Peyer's patch (tissue), 4 donors: ENCODE data around the gene PFKL. TPM values are rescaled to one million over a fixed set of nuclear protein-coding genes. Genes with fewer than 3 reads are reported as not detected.

Source experiments
- DNase-seq, 3 donors: peaks; one replicate each; pipeline ENCODE4 v3.0.0-alpha.2; 2017 to 2019
- H3K27ac ChIP-seq, 4 donors: fragments of 200-600 bp; sonication (generic); one replicate each; pipeline ENCODE4 v1.5.1; 2016 to 2019
- H3K27me3 ChIP-seq, 2 donors: fragments of 200-600 bp; sonication (generic); one replicate each; pipeline ENCODE4 v1.5.1; 2019
- H3K36me3 ChIP-seq, 3 donors: fragments of 200-600 bp; sonication (generic); one replicate each; pipeline ENCODE4 v1.5.1; 2016 to 2019
- H3K4me1 ChIP-seq, 4 donors: fragments of 200-600 bp; sonication (generic); one replicate each; pipeline ENCODE4 v1.5.1; 2016 to 2019
- H3K4me3 ChIP-seq, 4 donors: fragments of 200-600 bp; sonication (generic); 1 replicate in 3 of 4; 2 replicates in 1 of 4; pipeline ENCODE4 v1.5.1; 2016 to 2019; ENCODE audit warnings: mild to moderate bottlenecking in 1 of 4
- H3K9me3 ChIP-seq, 4 donors: fragments of 200-600 bp; sonication (generic); one replicate each; pipeline ENCODE4 v1.5.1; 2016 to 2019; ENCODE audit warnings: mild to moderate bottlenecking in 1 of 4
- POLR2A ChIP-seq, 2 donors: fragments of 450-650 bp; IDR thresholded peaks; one replicate each; pipeline ENCODE4 v1.5.1; 2017; ENCODE audit warnings: antibody characterized with exemption in 2 of 2, mild to moderate bottlenecking in 2 of 2, moderate library complexity in 2 of 2
- total RNA-seq, 4 donors: library from RNA; depleted of rRNA; stranded (reverse); fragments of >200 nt; gene quantifications; one replicate each; pipeline ENCODE4 v1.1.0, GENCODE V29; 2016
- TF ChIP-seq, protein P1 (sequence below), 6 experiments: fragments of 450-650 bp in 4 of 6; fragments of 200-600 bp in 2 of 6; sonication (generic) in 1 of 6; IDR thresholded peaks; one replicate each; pipeline ENCODE4 v1.5.1; 2017 to 2019; ENCODE audit warnings: antibody characterized with exemption in 6 of 6, mild to moderate bottlenecking in 3 of 6, moderate library complexity in 1 of 6

PFKL gene
- total RNA-seq, 4 donors from 2014 or later, result 192 to 404 (median 274) TPM

DNA sequence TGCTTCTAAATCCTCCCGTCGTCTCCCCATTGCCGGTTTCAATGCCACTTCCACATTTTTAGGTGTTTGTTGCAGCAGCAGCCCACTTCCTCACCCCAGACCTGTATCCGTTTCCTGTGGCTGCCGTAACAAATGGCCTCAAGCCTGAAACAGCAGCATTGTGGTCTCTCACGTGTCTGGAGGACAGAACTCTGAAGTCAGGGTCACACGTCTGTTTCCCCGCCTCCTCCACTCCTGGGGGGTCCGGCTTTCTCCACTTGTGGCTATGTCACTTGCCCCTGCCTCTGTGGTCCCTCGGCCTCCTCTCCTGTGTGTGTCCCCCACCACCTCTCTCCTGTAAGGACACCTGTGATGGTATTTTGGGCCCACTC, 75.4 kb downstream of the PFKL start:
- H3K4me3 ChIP-seq, result no peak overlapping the region
- no peaks in the 10 kb centered on the region for H3K27me3 ChIP-seq
- no peaks in the 10 kb centered on the region for H3K36me3 ChIP-seq
- DNase-seq, result peak; percentile 47 to 83 (median 77)
- H3K27ac ChIP-seq, result no peak overlapping the region
- H3K4me1 ChIP-seq, result peaks cover 0 to 13% (median 5%) of the 10 kb centered on the region in 4 donors
- H3K9me3 ChIP-seq, result no peaks in the 10 kb centered on the region
- TF ChIP-seq POLR2A (IDR thresholded peaks at IDR 0.05), result no peak
- TF ChIP-seq, protein P1, sequence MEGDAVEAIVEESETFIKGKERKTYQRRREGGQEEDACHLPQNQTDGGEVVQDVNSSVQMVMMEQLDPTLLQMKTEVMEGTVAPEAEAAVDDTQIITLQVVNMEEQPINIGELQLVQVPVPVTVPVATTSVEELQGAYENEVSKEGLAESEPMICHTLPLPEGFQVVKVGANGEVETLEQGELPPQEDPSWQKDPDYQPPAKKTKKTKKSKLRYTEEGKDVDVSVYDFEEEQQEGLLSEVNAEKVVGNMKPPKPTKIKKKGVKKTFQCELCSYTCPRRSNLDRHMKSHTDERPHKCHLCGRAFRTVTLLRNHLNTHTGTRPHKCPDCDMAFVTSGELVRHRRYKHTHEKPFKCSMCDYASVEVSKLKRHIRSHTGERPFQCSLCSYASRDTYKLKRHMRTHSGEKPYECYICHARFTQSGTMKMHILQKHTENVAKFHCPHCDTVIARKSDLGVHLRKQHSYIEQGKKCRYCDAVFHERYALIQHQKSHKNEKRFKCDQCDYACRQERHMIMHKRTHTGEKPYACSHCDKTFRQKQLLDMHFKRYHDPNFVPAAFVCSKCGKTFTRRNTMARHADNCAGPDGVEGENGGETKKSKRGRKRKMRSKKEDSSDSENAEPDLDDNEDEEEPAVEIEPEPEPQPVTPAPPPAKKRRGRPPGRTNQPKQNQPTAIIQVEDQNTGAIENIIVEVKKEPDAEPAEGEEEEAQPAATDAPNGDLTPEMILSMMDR (IDR thresholded peaks at IDR 0.05), result no peak

DNA sequence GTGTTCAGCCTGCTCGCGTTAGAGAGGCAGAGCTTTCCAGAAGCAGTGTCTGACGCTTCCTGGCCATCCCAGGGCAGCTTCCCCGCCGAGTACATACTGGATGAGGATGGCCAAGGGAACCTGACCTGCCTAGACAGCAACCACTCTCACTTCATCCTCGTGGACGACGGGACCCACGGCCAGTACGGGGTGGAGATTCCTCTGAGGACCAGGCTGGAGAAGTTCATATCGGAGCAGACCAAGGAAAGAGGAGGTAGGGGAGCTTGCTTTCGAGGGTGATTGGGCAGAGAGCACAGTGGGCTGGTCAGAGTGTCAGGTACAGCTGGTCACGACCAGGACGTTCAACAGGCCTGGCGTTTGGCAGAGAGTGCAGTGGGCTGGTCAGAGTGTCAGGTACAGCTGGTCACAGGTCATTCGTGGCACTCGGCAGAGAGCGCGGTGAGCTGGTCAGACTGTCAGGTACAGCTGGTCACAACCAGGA, 75.9 kb downstream of the PFKL start:
- no peaks in the 10 kb centered on the region for H3K9me3 ChIP-seq
- no peaks in the 10 kb centered on the region for H3K36me3 ChIP-seq
- TF ChIP-seq, protein P1 (IDR thresholded peaks at IDR 0.05), result no peak
- TF ChIP-seq POLR2A (IDR thresholded peaks at IDR 0.05), result no peak
- no peaks in the 10 kb centered on the region for H3K27me3 ChIP-seq
- peaks cover 0 to 13% (median 5%) of the 10 kb centered on the region in 4 donors for H3K4me1 ChIP-seq
- H3K4me3 ChIP-seq, result no peak overlapping the region
- H3K27ac ChIP-seq, result no peak overlapping the region
- peak in 2 of 3 donors; percentile 30 to 43 for DNase-seq

GRCh38 chr21:44376606-44377005, 76.8 kb downstream of the PFKL start:
- Histone ChIP-seq H3K4me3 (no peak overlapping the region), H3K9me3 (no peaks in the 10 kb centered on the region), H3K36me3 (no peaks in the 10 kb centered on the region), H3K27me3 (no peaks in the 10 kb centered on the region), H3K4me1 (peaks cover 0 to 13% (median 5%) of the 10 kb centered on the region in 4 donors), H3K27ac (no peak overlapping the region)
- peak in 1 of 3 donors; percentile 29 for DNase-seq
- TF ChIP-seq, protein P1 (IDR thresholded peaks at IDR 0.05), result no peak
- no peak for TF ChIP-seq POLR2A (IDR thresholded peaks at IDR 0.05)

Other genes starting within 250 kb of the PFKL start
- 10 to 100 TPM in 2 of 4 donors, 1 to 10 TPM in 2; 5.6 to 63.5 (median 10.6) TPM for gene PWP2, start 192.7 kb upstream of the PFKL start, total RNA-seq
- gene GATD3, start 166.4 kb upstream of the PFKL start, total RNA-seq, result 10 to 100 TPM; 16.5 to 42.9 (median 23.0) TPM
- gene ICOSLG, start 59.1 kb upstream of the PFKL start, total RNA-seq, result 10 to 100 TPM in 2 of 4 donors, 1 to 10 TPM in 2; 6.3 to 38.0 (median 9.3) TPM
- not detected for gene DNMT3L, start 38.2 kb upstream of the PFKL start, total RNA-seq
- gene AIRE, start 14.2 kb upstream of the PFKL start, total RNA-seq, result 1 to 10 TPM in 1 of 4 donors, not detected in 3; 1.7 TPM
- gene CFAP410, start 39.3 kb downstream of the PFKL start, total RNA-seq, result 10 to 100 TPM; 20.5 to 50.6 (median 39.9) TPM
- gene TRPM2, start 53.6 kb downstream of the PFKL start, total RNA-seq, result 10 to 100 TPM in 1 of 4 donors, 1 to 10 TPM in 3; 1.1 to 27.2 (median 3.3) TPM
- gene LRRC3, start 155.5 kb downstream of the PFKL start, total RNA-seq, result 1 to 10 TPM; 1.7 to 6.6 (median 2.2) TPM
- not detected for gene KRTAP10-1, start 240.1 kb downstream of the PFKL start, total RNA-seq